Gastrocnemius medialis (tissue), 4 donors: ENCODE results near the gene NLGN1. TPM values are rescaled to one million over a fixed set of nuclear protein-coding genes. Genes with fewer than 3 reads are reported as not detected.

Experiments
- ATAC-seq, 2 donors: fragments of 150-250 bp; one replicate each; pipeline ENCODE4 v1.9.1; 2016
- DNase-seq, 2 donors: peaks; one replicate each; pipeline ENCODE4 v3.0.0-alpha.2; 2019
- H3K27ac ChIP-seq, 4 donors: fragments of 200-600 bp; sonication (generic); 1 replicate in 1 of 4; 2 replicates in 3 of 4; pipeline ENCODE4 v1.5.1; 2016 to 2018; ENCODE audit warnings: mild to moderate bottlenecking in 2 of 4, moderate library complexity in 1 of 4
- H3K27me3 ChIP-seq, 3 donors: fragments of 200-600 bp; sonication (generic) in 2 of 3; 1 replicate in 1 of 3; 2 replicates in 2 of 3; pipeline versions ENCODE4 v1.5.1 to v1.6.0; 2016 to 2019; ENCODE audit warnings: mild to moderate bottlenecking in 1 of 3, moderate library complexity in 1 of 3
- H3K36me3 ChIP-seq, 2 donors: fragments of 200-600 bp; sonication (generic) in 1 of 2; one replicate each; pipeline ENCODE4 v1.5.1; 2017 to 2018
- H3K4me1 ChIP-seq, 2 donors: fragments of 200-600 bp; sonication (generic) in 1 of 2; one replicate each; pipeline ENCODE4 v1.5.1; 2016 to 2017; ENCODE audit warnings: mild to moderate bottlenecking in 2 of 2
- H3K4me3 ChIP-seq, 4 donors: fragments of 200-600 bp; sonication (generic) in 3 of 4; 1 replicate in 1 of 4; 2 replicates in 3 of 4; pipeline ENCODE4 v1.5.1; 2016 to 2019; ENCODE audit warnings: mild to moderate bottlenecking in 2 of 4
- H3K9me3 ChIP-seq, 3 donors: fragments of 200-600 bp; sonication (generic) in 2 of 3; 1 replicate in 1 of 3; 2 replicates in 2 of 3; pipeline ENCODE4 v1.5.1; 2016 to 2019
- POLR2A ChIP-seq, 2 donors: fragments of 450-650 bp; IDR thresholded peaks; one replicate each; pipeline ENCODE4 v1.6.1; 2017; ENCODE audit warnings: antibody characterized with exemption in 2 of 2, mild to moderate bottlenecking in 2 of 2, moderate library complexity in 2 of 2
- in situ Hi-C, 4 donors: fragments of 200-750 bp; cut with MboI; loops; one replicate each; pipeline versions ENCODE4 v1.15.0 to v1.8.0; 2017; ENCODE audit warnings: low sequenced_read_pairs in 4 of 4
- intact Hi-C: fragments of 100-400 bp; cut with DNase I; formaldehyde crosslinking; loops from one replicate; pipeline ENCODE4 v1.15.1; 2023; ENCODE audit warnings: low total_unique reads
- total RNA-seq, 4 donors: library from RNA; depleted of rRNA; stranded (reverse); fragments of >200 nt; gene quantifications; one replicate each; pipeline versions ENCODE4 v1.1.0 to v1.2.3, GENCODE V29; 2016
- TF ChIP-seq, protein P1 (sequence below), 5 experiments: fragments of 450-650 bp in 3 of 5; fragments of 200-600 bp in 2 of 5; sonication (generic) in 2 of 5; IDR thresholded peaks in 4 of 5; conservative IDR thresholded peaks in 1 of 5; 1 replicate in 4 of 5; 2 replicates in 1 of 5; pipeline ENCODE4 v1.5.1; 2016 to 2019; ENCODE audit warnings: antibody characterized with exemption in 5 of 5, mild to moderate bottlenecking in 3 of 5, moderate library complexity in 3 of 5

Gene NLGN1
- total RNA-seq, 4 donors from 2014 or later, result 0.52 to 1.9 (median 1.1) TPM

DNA sequence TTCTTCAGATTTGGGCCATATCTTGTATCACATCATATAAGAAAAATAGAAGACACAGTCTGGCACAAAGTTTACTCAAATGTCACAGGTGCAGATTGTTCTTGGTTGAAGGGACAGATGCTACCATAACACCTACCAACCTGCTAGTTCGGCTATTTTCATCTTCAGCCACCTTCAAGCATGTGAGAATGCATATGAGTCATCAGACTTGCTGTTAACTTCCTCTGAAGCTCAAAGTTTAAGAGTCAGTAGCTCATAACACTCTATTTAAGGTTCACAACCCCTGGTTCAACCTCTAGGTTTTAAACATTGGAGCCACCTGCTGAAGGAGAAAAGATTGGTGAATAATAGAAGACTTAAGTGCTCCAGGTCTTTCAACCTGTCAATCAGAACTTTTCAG is 522.8 kb downstream of the NLGN1 start:
- H3K36me3 ChIP-seq, result no peaks in the 10 kb centered on the region
- in situ Hi-C loops, result no loop called here
- DNase-seq, result no peak
- no peaks in the 10 kb centered on the region for H3K4me1 ChIP-seq
- H3K9me3 ChIP-seq, result no peaks in the 10 kb centered on the region
- no peak for TF ChIP-seq POLR2A (IDR thresholded peaks at IDR 0.05)
- TF ChIP-seq, protein P1, sequence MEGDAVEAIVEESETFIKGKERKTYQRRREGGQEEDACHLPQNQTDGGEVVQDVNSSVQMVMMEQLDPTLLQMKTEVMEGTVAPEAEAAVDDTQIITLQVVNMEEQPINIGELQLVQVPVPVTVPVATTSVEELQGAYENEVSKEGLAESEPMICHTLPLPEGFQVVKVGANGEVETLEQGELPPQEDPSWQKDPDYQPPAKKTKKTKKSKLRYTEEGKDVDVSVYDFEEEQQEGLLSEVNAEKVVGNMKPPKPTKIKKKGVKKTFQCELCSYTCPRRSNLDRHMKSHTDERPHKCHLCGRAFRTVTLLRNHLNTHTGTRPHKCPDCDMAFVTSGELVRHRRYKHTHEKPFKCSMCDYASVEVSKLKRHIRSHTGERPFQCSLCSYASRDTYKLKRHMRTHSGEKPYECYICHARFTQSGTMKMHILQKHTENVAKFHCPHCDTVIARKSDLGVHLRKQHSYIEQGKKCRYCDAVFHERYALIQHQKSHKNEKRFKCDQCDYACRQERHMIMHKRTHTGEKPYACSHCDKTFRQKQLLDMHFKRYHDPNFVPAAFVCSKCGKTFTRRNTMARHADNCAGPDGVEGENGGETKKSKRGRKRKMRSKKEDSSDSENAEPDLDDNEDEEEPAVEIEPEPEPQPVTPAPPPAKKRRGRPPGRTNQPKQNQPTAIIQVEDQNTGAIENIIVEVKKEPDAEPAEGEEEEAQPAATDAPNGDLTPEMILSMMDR (IDR thresholded peaks at IDR 0.05 in 4 of 5, conservative IDR thresholded peaks at IDR 0.05 in 1 of 5), result no peak
- H3K4me3 ChIP-seq, result no peak overlapping the region
- intact Hi-C loops, result no loop called here
- no peak for ATAC-seq
- H3K27ac ChIP-seq, result no peak overlapping the region
- H3K27me3 ChIP-seq, result no peaks in the 10 kb centered on the region

DNA sequence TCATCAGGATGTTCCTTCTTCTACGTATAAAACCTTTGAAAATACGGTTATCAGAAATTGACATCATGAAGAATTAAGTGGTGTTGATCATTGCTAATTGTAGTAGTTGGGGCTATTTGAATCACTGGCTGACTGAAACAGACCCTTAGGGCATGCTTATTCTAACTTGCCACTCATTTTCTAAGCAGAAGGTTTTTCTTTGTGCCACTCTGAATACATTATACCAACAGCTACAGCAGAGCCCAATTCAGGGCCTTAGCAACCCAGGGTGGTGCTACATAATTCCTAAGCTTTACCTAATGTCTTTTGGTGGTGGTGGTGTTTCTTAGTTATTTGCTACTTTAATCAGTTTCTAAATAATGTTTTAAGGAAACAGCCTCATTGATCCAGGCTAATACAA is 524.2 kb downstream of the NLGN1 start:
- Histone ChIP-seq H3K4me3 (no peak overlapping the region), H3K27ac (no peak overlapping the region), H3K4me1 (no peaks in the 10 kb centered on the region), H3K27me3 (no peaks in the 10 kb centered on the region), H3K36me3 (no peaks in the 10 kb centered on the region), H3K9me3 (no peaks in the 10 kb centered on the region)
- ATAC-seq, result no peak
- no peak for DNase-seq
- TF ChIP-seq POLR2A (IDR thresholded peaks at IDR 0.05), result no peak
- TF ChIP-seq, protein P1 (IDR thresholded peaks at IDR 0.05 in 4 of 5, conservative IDR thresholded peaks at IDR 0.05 in 1 of 5), result no peak
- in situ Hi-C loops, result no loop called here
- intact Hi-C loops, result no loop called here

DNA sequence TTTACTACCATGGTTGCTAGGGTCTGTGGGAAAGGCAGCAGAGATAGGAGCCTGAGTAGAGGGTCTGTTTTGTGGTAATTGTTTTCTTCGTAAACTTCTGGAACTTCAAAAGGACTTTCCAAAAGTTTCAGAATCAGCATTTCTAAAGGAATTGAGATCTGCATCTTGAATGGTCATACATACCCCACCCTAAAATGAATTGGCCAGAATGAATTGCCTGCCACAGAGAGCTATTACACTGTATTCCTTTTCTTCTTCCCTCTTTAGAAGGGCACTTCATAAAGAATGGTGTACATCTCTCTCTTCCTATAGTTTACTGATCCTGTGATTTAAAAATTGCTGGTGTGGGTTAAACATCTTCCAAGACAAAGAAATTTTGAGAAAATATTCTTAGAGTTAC is 525.7 kb downstream of the NLGN1 start:
- no peaks in the 10 kb centered on the region for H3K27me3 ChIP-seq
- no peaks in the 10 kb centered on the region for H3K4me1 ChIP-seq
- H3K27ac ChIP-seq, result no peak overlapping the region
- TF ChIP-seq, protein P1 (IDR thresholded peaks at IDR 0.05 in 4 of 5, conservative IDR thresholded peaks at IDR 0.05 in 1 of 5), result no peak
- no peak for TF ChIP-seq POLR2A (IDR thresholded peaks at IDR 0.05)
- no peak overlapping the region for H3K4me3 ChIP-seq
- no peak for DNase-seq
- intact Hi-C loops, result no loop called here
- H3K36me3 ChIP-seq, result no peaks in the 10 kb centered on the region
- no peaks in the 10 kb centered on the region for H3K9me3 ChIP-seq
- in situ Hi-C loops, result no loop called here
- no peak for ATAC-seq

- intact Hi-C loops (no loop called here), in situ Hi-C loops (no loop called here)
- DNase-seq (no peak), ATAC-seq (no peak)
- H3K4me3 ChIP-seq, result no peak overlapping the region
- no peaks in the 10 kb centered on the region for H3K9me3 ChIP-seq
- H3K4me1 ChIP-seq, result no peaks in the 10 kb centered on the region
- TF ChIP-seq POLR2A (IDR thresholded peaks at IDR 0.05), result no peak
- TF ChIP-seq, protein P1 (IDR thresholded peaks at IDR 0.05 in 4 of 5, conservative IDR thresholded peaks at IDR 0.05 in 1 of 5), result no peak
- no peak overlapping the region for H3K27ac ChIP-seq
- no peaks in the 10 kb centered on the region for H3K27me3 ChIP-seq
- H3K36me3 ChIP-seq, result no peaks in the 10 kb centered on the region
These were observed 532.7 kb downstream of the NLGN1 start for GRCh38 chr3:173930251-173930650.

DNA sequence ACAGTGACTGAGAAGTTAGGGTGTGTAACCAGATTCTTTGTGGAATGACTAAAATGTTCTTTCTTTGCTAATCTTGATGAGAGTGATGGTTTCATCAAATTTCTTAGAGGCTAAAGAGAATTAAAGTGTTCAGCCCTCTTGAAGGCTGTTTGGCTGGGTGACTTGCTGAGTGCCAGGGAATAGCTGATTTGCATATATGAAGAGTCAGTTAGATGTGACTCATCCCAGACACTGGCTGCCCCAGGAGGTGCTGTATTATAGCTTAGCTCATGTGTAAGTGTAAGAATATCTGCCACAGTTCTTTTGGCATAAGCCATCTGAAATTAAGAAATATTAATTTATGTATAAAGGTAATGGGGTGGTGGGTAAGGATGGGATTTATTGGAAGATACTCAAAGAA is 535.1 kb downstream of the NLGN1 start:
- no peak overlapping the region for H3K27ac ChIP-seq
- no peak for DNase-seq
- ATAC-seq, result no peak
- H3K4me3 ChIP-seq, result no peak overlapping the region
- TF ChIP-seq POLR2A (IDR thresholded peaks at IDR 0.05), result no peak
- TF ChIP-seq, protein P1 (IDR thresholded peaks at IDR 0.05 in 4 of 5, conservative IDR thresholded peaks at IDR 0.05 in 1 of 5), result no peak
- in situ Hi-C loops, result no loop called here
- H3K36me3 ChIP-seq, result no peaks in the 10 kb centered on the region
- no peaks in the 10 kb centered on the region for H3K9me3 ChIP-seq
- no peaks in the 10 kb centered on the region for H3K4me1 ChIP-seq
- no peaks in the 10 kb centered on the region for H3K27me3 ChIP-seq
- intact Hi-C loops, result no loop called here
